Large intestine (tissue), 3 donors: ENCODE measurements around the gene LEMD1. TPM values are rescaled to one million over a fixed set of nuclear protein-coding genes. Genes with fewer than 3 reads are reported as not detected.

Source experiments
- DNase-seq, 2 donors: peaks; one replicate each; pipeline versions ENCODE4 v3.0.0 to v3.0.0-alpha.2; 2013
- H3K27ac ChIP-seq: one replicate; pipeline ENCODE4 v1.5.1; 2013; ENCODE audit warnings: low read length
- H3K27me3 ChIP-seq: 2 replicates; pipeline ENCODE4 v1.6.1; 2013; ENCODE audit warnings: low read length; ENCODE audit not compliant: control insufficient read depth, insufficient read depth
- H3K36me3 ChIP-seq: 2 replicates; pipeline ENCODE4 v1.6.1; 2013; ENCODE audit warnings: low read length; ENCODE audit not compliant: control insufficient read depth, insufficient read depth
- H3K4me1 ChIP-seq: one replicate; pipeline ENCODE4 v1.6.1; 2013; ENCODE audit warnings: low read length; ENCODE audit not compliant: control insufficient read depth, insufficient read depth
- H3K4me3 ChIP-seq: one replicate; pipeline ENCODE4 v1.5.1; 2013; ENCODE audit warnings: low read length
- H3K9me3 ChIP-seq: one replicate; pipeline ENCODE4 v1.6.1; 2013; ENCODE audit warnings: mild to moderate bottlenecking, low read depth, low read length, moderate library complexity; ENCODE audit not compliant: control insufficient read depth
- WGBS: methylation state at CpG from one replicate; pipeline ENCODE4 v1.1.5; 2013; ENCODE audit warnings: low lambda C conversion rate; ENCODE audit not compliant: insufficient coverage; 5-methylcytosine and 5-hydroxymethylcytosine counted together
- polyA plus RNA-seq: library from polyadenylated mRNA; unstranded; fragments of 120-200 nt; gene quantifications from one replicate; pipeline ENCODE4 v1.2.1, GENCODE V29; 2013

The LEMD1 gene
- polyA plus RNA-seq, 1 donor: 1.0 TPM

DNA sequence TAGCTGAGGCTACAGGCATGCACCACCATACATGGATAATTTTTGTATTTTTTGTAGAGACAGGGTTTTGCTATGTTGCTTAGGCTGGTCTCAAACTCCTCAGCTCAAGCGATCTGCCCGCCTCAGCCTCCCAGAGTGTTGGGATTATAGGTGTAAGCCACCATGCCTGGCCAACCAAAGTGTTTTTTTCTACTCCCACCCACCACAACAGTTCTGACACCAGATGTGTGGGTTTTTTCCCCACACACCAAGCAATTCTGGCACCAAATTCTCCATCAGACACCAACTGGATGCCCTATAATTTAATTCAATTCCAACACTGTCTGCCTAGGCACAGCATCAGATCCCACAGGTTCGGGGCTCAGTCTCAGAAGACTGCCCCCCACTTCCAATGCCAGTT, 44.5 kb downstream of the LEMD1 start:
- no peak for DNase-seq
- H3K27ac ChIP-seq: no peak overlapping the region
- WGBS: no CpG with 5 or more reads among the region's 3 CpGs
- no peaks in the 10 kb centered on the region for H3K9me3 ChIP-seq
- no peaks in the 10 kb centered on the region for H3K27me3 ChIP-seq
- H3K36me3 ChIP-seq: no peaks in the 10 kb centered on the region
- peaks cover 7% of the 10 kb centered on the region for H3K4me1 ChIP-seq
- H3K4me3 ChIP-seq: no peak overlapping the region

DNA sequence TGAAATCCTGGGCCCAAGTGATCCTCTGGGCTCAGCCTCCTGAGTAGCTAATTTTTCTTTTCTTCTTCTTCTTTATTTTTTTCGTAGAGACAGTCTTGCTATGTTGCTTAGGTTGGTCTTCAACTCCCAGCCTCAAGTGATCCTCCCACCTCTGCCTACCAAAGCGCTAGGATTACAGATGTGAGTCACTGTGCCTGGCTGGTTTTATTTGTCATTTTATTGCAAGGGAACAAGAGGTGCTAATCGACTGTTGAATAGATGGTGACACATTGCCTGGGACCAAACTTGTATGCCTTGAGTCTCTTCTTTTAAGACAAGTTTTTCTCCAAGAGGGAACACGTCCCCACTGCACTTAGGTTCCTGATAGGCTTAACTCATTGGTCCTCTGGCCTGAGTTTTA, 45.1 kb downstream of the LEMD1 start:
- no peaks in the 10 kb centered on the region for H3K36me3 ChIP-seq
- no CpG with 5 or more reads among the region's 4 CpGs for whole genome bisulfite sequencing
- no peak overlapping the region for H3K4me3 ChIP-seq
- DNase-seq: no peak
- H3K27ac ChIP-seq: no peak overlapping the region
- peaks cover 8% of the 10 kb centered on the region for H3K4me1 ChIP-seq
- no peaks in the 10 kb centered on the region for H3K27me3 ChIP-seq
- H3K9me3 ChIP-seq: no peaks in the 10 kb centered on the region

DNA sequence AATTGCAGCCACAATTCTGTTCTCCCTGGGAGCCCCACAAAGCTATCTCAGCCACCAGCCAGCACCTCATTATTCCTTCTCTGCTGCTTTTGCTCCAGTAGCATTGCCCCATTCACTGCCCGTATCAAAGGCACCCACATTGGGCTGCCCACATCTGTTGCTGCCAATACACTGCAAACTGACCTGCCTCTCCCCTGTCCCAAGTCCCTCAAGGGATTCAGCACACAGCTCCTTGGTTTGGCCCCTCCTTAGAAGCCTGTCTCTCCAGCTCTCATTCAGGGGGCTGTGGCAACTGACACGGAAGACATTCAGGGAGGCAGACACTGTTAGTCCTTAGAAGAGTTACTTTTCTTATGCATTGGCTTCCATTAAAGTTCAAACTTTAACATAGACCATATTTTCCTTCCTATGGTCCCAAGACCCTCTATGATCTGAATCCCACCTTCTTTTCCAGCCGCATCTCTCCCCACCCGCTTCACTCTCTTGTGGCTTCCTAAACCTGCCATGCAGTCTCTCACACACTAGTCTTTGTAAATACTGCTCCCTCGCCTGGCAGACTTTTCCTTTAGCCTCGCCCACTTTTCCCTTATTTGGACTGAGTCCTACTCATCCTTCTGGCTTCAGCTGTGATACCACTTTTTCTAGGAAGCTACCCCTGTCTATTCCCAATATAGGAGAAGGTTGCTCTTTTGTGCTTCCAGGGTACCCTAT, 45.9 kb downstream of the LEMD1 start:
- Histone ChIP-seq H3K27me3 (no peaks in the 10 kb centered on the region), H3K36me3 (no peaks in the 10 kb centered on the region), H3K4me3 (no peak overlapping the region), H3K9me3 (no peaks in the 10 kb centered on the region), H3K27ac (no peak overlapping the region), H3K4me1 (peaks cover 8% of the 10 kb centered on the region)
- no CpG with 5 or more reads among the region's 6 CpGs for WGBS
- DNase-seq: peak in 1 of 2 donors; percentile 35

DNA sequence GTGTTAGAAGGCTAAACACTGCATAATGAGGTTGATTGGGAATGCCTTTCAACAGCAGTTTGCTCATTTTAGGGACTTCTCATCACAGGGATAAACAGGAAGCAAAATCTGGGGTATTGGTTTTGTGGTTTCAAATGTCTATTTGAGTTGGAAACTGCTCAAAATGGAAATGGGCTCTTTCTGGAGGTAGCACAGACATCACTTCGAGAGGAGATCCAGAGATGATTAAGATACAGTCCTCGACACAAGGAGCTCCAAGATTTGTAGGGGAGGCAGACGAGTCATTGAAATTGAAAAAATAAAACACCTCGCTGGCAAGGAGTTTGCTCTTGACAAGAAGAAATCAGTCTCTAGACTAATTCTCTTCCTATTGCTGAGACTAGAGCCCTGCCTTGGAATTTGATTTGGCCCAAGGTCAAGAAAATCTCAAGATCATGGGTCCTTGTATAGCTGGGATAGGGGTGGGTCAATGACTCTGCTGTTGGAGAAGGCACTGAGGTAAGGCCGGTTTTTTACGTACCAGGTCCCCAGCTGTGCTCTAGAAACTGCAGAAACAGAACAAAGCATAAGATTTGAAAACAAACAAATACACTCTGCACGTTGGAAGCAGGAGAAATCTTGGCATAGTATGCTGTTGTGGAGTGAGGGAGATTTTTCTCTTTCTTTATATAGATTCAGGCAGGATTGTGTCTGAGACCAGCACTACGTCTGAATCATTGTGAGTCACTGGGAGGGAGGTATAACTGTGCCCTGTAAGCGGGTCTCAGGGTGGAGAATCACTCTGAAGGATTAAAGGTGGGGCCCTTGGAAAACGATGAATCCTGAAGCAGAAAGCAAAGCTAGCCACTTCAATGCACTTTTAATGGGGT, 47.4 kb downstream of the LEMD1 start:
- WGBS: 57% methylated on average over 3 of the region's 10 CpGs
- Histone ChIP-seq H3K4me1 (peaks cover 8% of the 10 kb centered on the region), H3K4me3 (no peak overlapping the region), H3K36me3 (no peaks in the 10 kb centered on the region), H3K9me3 (no peaks in the 10 kb centered on the region), H3K27me3 (no peaks in the 10 kb centered on the region), H3K27ac (no peak overlapping the region)
- no peak for DNase-seq

DNA sequence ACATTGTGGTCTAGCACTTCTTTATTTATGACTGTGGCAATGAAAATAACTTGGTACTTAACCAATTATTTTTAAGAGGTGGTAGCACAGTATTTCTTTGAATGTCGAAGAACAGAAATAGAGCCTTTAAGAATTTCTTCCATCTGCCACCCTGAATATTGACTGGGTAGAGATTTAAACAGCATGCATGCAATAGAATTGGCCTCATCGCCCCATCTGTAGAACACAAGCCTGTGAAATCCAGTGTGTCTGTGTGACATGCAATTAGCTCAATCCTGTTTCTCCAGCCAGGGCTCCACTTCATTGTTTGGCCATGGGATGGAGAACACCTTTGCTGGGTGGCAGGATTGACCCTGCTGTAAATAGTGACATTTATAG, 48.1 kb downstream of the LEMD1 start:
- Histone ChIP-seq H3K27ac (no peak overlapping the region), H3K4me1 (peaks cover 8% of the 10 kb centered on the region), H3K9me3 (no peaks in the 10 kb centered on the region), H3K4me3 (no peak overlapping the region), H3K36me3 (no peaks in the 10 kb centered on the region), H3K27me3 (no peaks in the 10 kb centered on the region)
- DNase-seq: no peak
- no CpG with 5 or more reads among the region's 2 CpGs for WGBS

DNA sequence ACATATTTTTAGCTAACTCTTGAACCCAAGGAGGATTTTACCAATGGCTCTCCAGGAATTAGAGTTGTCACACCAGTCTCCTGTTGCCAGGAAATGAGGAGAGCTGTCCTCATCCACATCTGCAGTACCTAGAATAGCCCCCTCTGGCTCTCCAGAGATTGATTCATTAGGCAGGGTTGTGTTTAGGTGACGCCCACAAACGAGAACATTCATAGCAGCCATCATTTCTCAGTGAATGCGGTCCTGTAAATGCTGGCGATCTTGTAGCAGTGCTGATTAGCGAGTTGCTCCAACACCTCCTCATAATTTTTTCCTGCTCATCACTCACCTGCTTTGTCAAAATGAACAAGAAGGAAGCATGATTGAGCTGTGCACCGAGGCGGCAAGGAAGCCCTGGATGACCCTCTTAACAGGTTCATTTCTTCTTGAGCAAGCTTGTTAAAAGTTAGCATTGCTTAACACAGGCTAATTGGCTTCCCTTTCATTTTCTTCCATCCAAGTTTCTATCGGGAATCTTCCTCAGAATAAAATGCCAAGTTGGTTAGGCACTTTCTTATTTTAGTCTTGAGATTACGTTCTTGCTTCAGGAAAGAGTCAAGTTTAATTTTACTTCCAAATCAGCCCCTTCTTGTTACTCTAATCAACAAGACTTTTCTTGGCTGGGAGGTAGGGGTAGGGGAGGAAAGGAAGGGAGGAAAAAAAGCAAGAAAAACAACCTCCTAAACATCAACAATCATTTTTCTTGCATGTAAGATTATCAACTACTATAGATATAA, 48.6 kb downstream of the LEMD1 start:
- no peak overlapping the region for H3K27ac ChIP-seq
- 20% methylated on average over 1 of the region's 9 CpGs for WGBS

DNA sequence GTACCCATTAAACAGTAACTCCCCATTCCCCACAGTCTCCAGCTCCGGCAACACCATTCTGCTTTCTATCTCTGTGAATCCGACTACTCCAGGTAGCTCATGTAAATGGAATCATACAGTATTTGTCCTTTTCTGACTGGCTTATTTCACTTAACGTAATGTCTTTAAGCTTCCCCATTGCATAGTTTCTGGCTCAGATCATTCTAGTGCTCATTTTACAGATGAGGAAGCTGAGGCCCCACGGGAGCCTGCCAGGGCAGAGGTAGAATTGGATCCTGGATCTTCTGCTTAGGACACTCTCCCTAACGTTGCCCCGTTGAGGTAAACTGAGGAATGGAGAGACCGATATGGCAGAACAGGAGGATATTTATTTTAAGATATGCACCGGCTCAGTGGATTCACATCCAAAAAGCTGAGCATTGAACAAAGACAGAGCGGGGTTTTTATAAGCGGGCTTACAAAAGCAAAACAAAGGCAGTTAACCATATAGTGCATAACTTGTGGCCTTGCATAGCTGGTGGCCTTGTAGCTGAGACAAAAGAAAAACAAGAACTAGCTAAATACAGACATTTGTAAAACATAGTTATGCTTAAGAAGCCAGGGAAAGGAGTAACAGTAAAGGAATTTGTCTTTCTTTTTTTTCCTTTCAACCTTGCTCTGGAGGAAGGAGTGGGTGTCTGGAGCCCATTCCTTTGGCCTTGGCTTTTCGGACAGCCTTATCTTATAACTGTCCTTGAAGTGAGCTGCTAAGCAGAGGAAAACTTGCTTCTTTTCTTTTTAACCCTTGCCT, 49.8 kb downstream of the LEMD1 start:
- no peak overlapping the region for H3K27ac ChIP-seq
- no CpG with 5 or more reads among the region's 11 CpGs for WGBS
- H3K4me1 ChIP-seq: peaks cover 8% of the 10 kb centered on the region
- H3K9me3 ChIP-seq: no peaks in the 10 kb centered on the region
- no peak for DNase-seq
- no peak overlapping the region for H3K4me3 ChIP-seq
- H3K27me3 ChIP-seq: no peaks in the 10 kb centered on the region
- H3K36me3 ChIP-seq: no peaks in the 10 kb centered on the region

More for the DNA sequence above, 48.6 kb downstream of the LEMD1 start:
- Histone ChIP-seq H3K4me1 (peaks cover 8% of the 10 kb centered on the region), H3K4me3 (no peak overlapping the region), H3K36me3 (no peaks in the 10 kb centered on the region), H3K27me3 (no peaks in the 10 kb centered on the region), H3K9me3 (no peaks in the 10 kb centered on the region)
- DNase-seq: no peak

DNA sequence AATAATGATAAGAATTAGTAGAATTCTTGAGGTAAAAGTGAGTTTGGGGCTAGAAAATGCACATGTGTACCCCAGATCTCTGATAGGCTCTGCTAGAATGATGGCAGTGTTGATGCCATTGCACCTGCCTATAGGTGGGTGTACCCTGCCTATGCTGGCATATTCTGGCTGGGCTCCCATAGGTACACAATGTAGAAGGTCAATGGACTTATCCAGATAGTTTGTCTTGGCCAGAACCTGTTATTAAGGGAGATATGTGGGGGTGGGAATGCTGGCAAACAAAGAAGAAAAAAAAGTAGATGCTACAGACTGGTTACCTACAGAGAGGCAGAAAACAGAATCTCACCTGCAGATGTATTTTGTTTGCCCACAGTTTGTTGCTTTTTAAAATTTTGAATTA, 51.1 kb downstream of the LEMD1 start:
- no peak overlapping the region for H3K4me3 ChIP-seq
- no peak for DNase-seq
- H3K4me1 ChIP-seq: peaks cover 8% of the 10 kb centered on the region
- no peaks in the 10 kb centered on the region for H3K27me3 ChIP-seq
- H3K9me3 ChIP-seq: no peaks in the 10 kb centered on the region
- no peak overlapping the region for H3K27ac ChIP-seq
- no peaks in the 10 kb centered on the region for H3K36me3 ChIP-seq

DNA sequence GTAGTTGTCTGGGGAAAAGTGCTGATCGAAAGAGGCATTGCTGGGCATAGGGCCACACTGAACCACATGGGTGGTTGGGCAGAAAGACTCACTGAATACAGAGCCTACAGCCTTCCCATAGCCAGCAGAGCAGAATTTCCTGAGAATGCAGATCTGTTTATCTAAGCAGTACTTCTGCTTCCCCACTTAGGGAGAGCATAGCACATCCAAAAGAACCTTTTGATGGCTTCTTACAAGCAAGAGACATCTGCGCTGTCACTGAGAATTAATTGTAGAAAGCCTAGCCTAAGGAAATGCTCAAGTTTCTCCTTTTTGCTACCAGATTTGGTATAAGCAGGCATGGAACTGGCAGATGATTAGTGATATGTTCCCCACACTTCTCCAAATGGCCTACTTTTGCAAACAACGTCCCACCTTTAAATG, 52.1 kb downstream of the LEMD1 start:
- Histone ChIP-seq H3K27me3 (no peaks in the 10 kb centered on the region), H3K4me3 (no peak overlapping the region), H3K9me3 (no peaks in the 10 kb centered on the region), H3K36me3 (no peaks in the 10 kb centered on the region), H3K4me1 (peaks cover 8% of the 10 kb centered on the region), H3K27ac (no peak overlapping the region)
- no peak for DNase-seq
- no CpG with 5 or more reads among the region's 3 CpGs for WGBS

DNA sequence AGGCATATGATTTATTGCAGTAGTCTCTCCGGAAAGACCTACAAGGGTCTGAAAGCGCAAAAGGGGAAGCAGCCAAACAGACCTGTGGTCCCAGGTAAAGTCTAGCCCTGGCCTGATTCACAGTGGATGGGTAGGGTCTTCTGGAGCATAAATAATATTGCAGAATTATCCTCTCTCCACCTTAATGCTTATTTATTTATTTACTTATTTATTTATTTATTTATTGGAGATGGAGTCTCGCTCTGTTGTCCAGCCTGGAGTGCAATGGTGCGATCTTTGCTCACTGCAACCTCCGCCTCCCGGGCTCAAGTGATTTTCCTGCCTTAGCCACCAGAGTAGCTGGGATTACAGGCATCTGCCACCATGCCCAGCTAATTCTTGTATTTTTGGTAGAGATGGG, 53.4 kb downstream of the LEMD1 start:
- 100% methylated on average over 1 of the region's 6 CpGs for WGBS
- H3K4me3 ChIP-seq: no peak overlapping the region
- H3K27me3 ChIP-seq: no peaks in the 10 kb centered on the region
- H3K36me3 ChIP-seq: no peaks in the 10 kb centered on the region
- H3K9me3 ChIP-seq: no peaks in the 10 kb centered on the region
- DNase-seq: no peak
- peaks cover 8% of the 10 kb centered on the region for H3K4me1 ChIP-seq
- no peak overlapping the region for H3K27ac ChIP-seq
